IMR-90 (cell line): ENCODE data around the gene AKAP6. TPM values are rescaled to one million over a fixed set of nuclear protein-coding genes. Genes with fewer than 3 reads are reported as not detected.

Source experiments
- ATAC-seq: fragments of 200-7000 bp; cut with Tn5 transposase; 2 replicates; pipeline ENCODE4 v1.9.1; 2020; ENCODE audit warnings: low read depth, mild to moderate bottlenecking, moderate library complexity
- BruUV-seq: library from RNA; stranded (reverse); fragments of 400-500 nt; replicated peaks from 2 replicates; lab custom pipeline; 2021; lab: Mats Ljungman, UMichigan
- CTCF ChIA-PET: fragments of 300-600 bp; formaldehyde crosslinking; extraction: SDS; loops from one replicate; lab custom pipeline; 2021; ENCODE audit warnings: antibody characterized with exemption; lab: Yijun Ruan, JAX
- POLR2A ChIA-PET: fragments of 300-600 bp; sonication (Branson Sonifier 250); formaldehyde crosslinking; loops from one replicate; lab custom pipeline; 2022; ENCODE audit warnings: antibody characterized with exemption; ENCODE audit not compliant: unreplicated experiment; lab: Charles Lee
- DNase-seq: peaks from one replicate; pipeline ENCODE4 v3.0.0; 2013
- H2AFZ ChIP-seq: replicated peaks from 2 replicates; pipeline ENCODE3; 2013; ENCODE audit warnings: low read length, mild to moderate bottlenecking; ENCODE audit not compliant: poor library complexity
- H2AK5ac ChIP-seq: 2 replicates; pipeline ENCODE4 v1.6.1; 2013; ENCODE audit warnings: low read depth, low read length, inconsistent platforms
- H2AK9ac ChIP-seq: replicated peaks from 2 replicates; pipeline ENCODE3; 2013; ENCODE audit warnings: mild to moderate bottlenecking, low read depth, low read length, moderate library complexity; ENCODE audit not compliant: poor library complexity
- H2BK120ac ChIP-seq: 2 replicates; pipeline ENCODE4 v1.6.1; 2013; ENCODE audit warnings: low read depth, low read length, inconsistent platforms
- H2BK15ac ChIP-seq: 3 replicates; pipeline ENCODE4 v1.6.1; 2013; ENCODE audit warnings: low read depth, low read length, inconsistent platforms
- H2BK20ac ChIP-seq: 2 replicates; pipeline ENCODE4 v1.6.1; 2013; ENCODE audit warnings: low read depth, mild to moderate bottlenecking, inconsistent platforms, low read length, moderate library complexity
- H2BK5ac ChIP-seq: 2 replicates; pipeline ENCODE4 v1.6.1; 2013; ENCODE audit warnings: mild to moderate bottlenecking, low read depth, low read length, inconsistent platforms; ENCODE audit not compliant: poor library complexity, severe bottlenecking
- H3K14ac ChIP-seq: replicated peaks from 2 replicates; pipeline ENCODE4 v1.6.1; 2013; ENCODE audit warnings: low read depth, low read length, inconsistent platforms
- H3K18ac ChIP-seq: 2 replicates; pipeline ENCODE4 v1.6.1; 2013; ENCODE audit warnings: low read depth, low read length, control low read depth
- H3K23ac ChIP-seq: 2 replicates; pipeline ENCODE4 v1.6.1; 2013; ENCODE audit warnings: low read depth, low read length, inconsistent platforms
- H3K27ac ChIP-seq: 2 replicates; pipeline ENCODE4 v1.5.1; 2013; ENCODE audit warnings: mild to moderate bottlenecking, control low read depth, low read length; ENCODE audit not compliant: insufficient read depth
- H3K27me3 ChIP-seq: 2 replicates; pipeline ENCODE4 v1.6.1; 2013; ENCODE audit warnings: low read length; ENCODE audit not compliant: control insufficient read depth, insufficient read depth
- H3K36me3 ChIP-seq: 2 replicates; pipeline ENCODE4 v1.6.1; 2013; ENCODE audit warnings: low read length, mixed read lengths; ENCODE audit not compliant: control insufficient read depth, insufficient read depth
- H3K4ac ChIP-seq: 2 replicates; pipeline ENCODE4 v1.6.1; 2013; ENCODE audit warnings: low read depth, low read length, inconsistent platforms
- H3K4me1 ChIP-seq: 2 replicates; pipeline ENCODE4 v1.6.1; 2013; ENCODE audit warnings: low read length, mixed read lengths; ENCODE audit not compliant: control insufficient read depth, insufficient read depth
- H3K4me2 ChIP-seq: 2 replicates; pipeline ENCODE4 v1.6.1; 2013; ENCODE audit warnings: low read depth, mild to moderate bottlenecking, control low read depth, low read length, moderate library complexity
- H3K4me3 ChIP-seq: 2 replicates; pipeline ENCODE4 v1.5.1; 2013; ENCODE audit warnings: low read depth, mild to moderate bottlenecking, control low read depth, low read length, moderate library complexity; ENCODE audit not compliant: insufficient read depth
- H3K56ac ChIP-seq: 2 replicates; pipeline ENCODE4 v1.6.1; 2013; ENCODE audit warnings: low read length, inconsistent platforms; ENCODE audit not compliant: insufficient read depth; ENCODE audit errors: extremely low read depth
- H3K79me1 ChIP-seq, 2 experiments: 2 replicates each; pipeline ENCODE4 v1.6.1; 2013; ENCODE audit warnings: low read length in 2 of 2, inconsistent platforms in 1 of 2, low read depth in 1 of 2
- H3K9ac ChIP-seq: 2 replicates; pipeline ENCODE4 v1.6.1; 2013; ENCODE audit warnings: low read depth, low read length, control low read depth
- H3K9me1 ChIP-seq: 2 replicates; pipeline ENCODE4 v1.6.1; 2013; ENCODE audit warnings: low read length, inconsistent platforms; ENCODE audit not compliant: insufficient read depth
- H3K9me3 ChIP-seq: 2 replicates; pipeline ENCODE4 v1.6.1; 2013; ENCODE audit warnings: low read length; ENCODE audit not compliant: control insufficient read depth, insufficient read depth
- H4K20me1 ChIP-seq: 2 replicates; pipeline ENCODE4 v1.6.1; 2013; ENCODE audit warnings: low read length, inconsistent platforms; ENCODE audit not compliant: insufficient read depth
- H4K5ac ChIP-seq: 2 replicates; pipeline ENCODE4 v1.6.1; 2013; ENCODE audit warnings: mild to moderate bottlenecking, low read depth, low read length, control low read depth
- H4K8ac ChIP-seq, 2 experiments: 2 replicates each; pipeline ENCODE4 v1.6.1; 2013; ENCODE audit warnings: low read depth in 2 of 2, low read length in 2 of 2, control low read depth in 1 of 2, inconsistent platforms in 1 of 2
- H4K91ac ChIP-seq: 2 replicates; pipeline ENCODE4 v1.6.1; 2013; ENCODE audit warnings: low read depth, low read length, inconsistent platforms; ENCODE audit not compliant: insufficient read depth
- CEBPB ChIP-seq: IDR thresholded peaks from 2 replicates; pipeline ENCODE4 v1.6.1; 2012; ENCODE audit warnings: low read depth, low read length, improper control_type of control experiment
- MAFK ChIP-seq: IDR thresholded peaks from 2 replicates; pipeline ENCODE4 v1.6.1; 2012; ENCODE audit warnings: low read depth, low read length, improper control_type of control experiment
- RAD21 ChIP-seq: IDR thresholded peaks from 2 replicates; pipeline ENCODE4 v1.6.1; 2012; ENCODE audit warnings: low read length, improper control_type of control experiment
- RFX5 ChIP-seq: IDR thresholded peaks from 2 replicates; pipeline ENCODE4 v1.8.0; 2012; ENCODE audit warnings: low read depth, mild to moderate bottlenecking, low read length, moderate library complexity
- WGBS, 2 experiments: methylation state at CpG; one replicate each; pipeline versions ENCODE4 v1.1.5 to v1.1.7; 2013; ENCODE audit warnings: missing lambda C conversion rate in 2 of 2; ENCODE audit not compliant: insufficient read length in 1 of 2; ENCODE audit errors: extremely low coverage in 2 of 2; 5-methylcytosine and 5-hydroxymethylcytosine counted together
- dilution Hi-C: fragments of 300-500 bp; cut with HindIII; formaldehyde crosslinking; loops from one replicate; pipeline ENCODE4 v1.14.3; 2018; ENCODE audit warnings: low sequenced_read_pairs; ENCODE audit not compliant: unreplicated experiment
- in situ Hi-C: fragments of 300-500 bp; cut with MboI; formaldehyde crosslinking; loops from 3 replicates; pipeline ENCODE4 v1.14.3; 2019; ENCODE audit warnings: low sequenced_read_pairs, inconsistent platforms, mixed read lengths
- intact Hi-C: fragments of 100-400 bp; cut with micrococcal nuclease; formaldehyde crosslinking; loops from 2 replicates; pipeline ENCODE4 v1.10.0; 2022
- polyA plus RNA-seq, 3 experiments: library from polyadenylated mRNA; depleted of rRNA; stranded (reverse); fragments of >200 nt; gene quantifications; 2 replicates each; pipeline ENCODE4 v1.2.3, GENCODE V29; 2012; ENCODE audit warnings: low replicate concordance in 1 of 3
- total RNA-seq: library from RNA; depleted of rRNA; stranded (reverse); fragments of >200 nt; gene quantifications from 2 replicates; pipeline ENCODE4 v1.2.3, GENCODE V29; 2012
- TF ChIP-seq, protein P1 (sequence below): conservative IDR thresholded peaks from 2 replicates; pipeline ENCODE4 v1.5.1; 2012; ENCODE audit warnings: mild to moderate bottlenecking, low read depth, low read length, improper control_type of control experiment

AKAP6 gene
- total and polyA plus RNA-seq, 2 of the 4 experiments (the other 2 are of a cell fraction), result 0.22 to 1.6 TPM

- Histone ChIP-seq H2BK20ac (no peak overlapping the region), H4K5ac (no peak overlapping the region), H2BK15ac (no peak overlapping the region), H2BK120ac (no peak overlapping the region), H2AFZ (no peak overlapping the region), H2BK5ac (no peak overlapping the region), H3K18ac (no peak overlapping the region), H2AK9ac (no peak overlapping the region), H4K8ac (no peak overlapping the region), H3K4me3 (no peak overlapping the region), H3K9ac (no peak overlapping the region), H3K4me2 (no peak overlapping the region), H4K91ac (no peak overlapping the region), H3K9me1 (no peaks in the 10 kb centered on the region), H3K27ac (no peak overlapping the region), H4K20me1 (no peaks in the 10 kb centered on the region), H3K79me1 (no peaks in the 10 kb centered on the region), H3K14ac (no peak overlapping the region), H3K56ac (no peak overlapping the region), H3K4me1 (no peaks in the 10 kb centered on the region), H3K27me3 (peaks cover 1% of the 10 kb centered on the region; the same call in 1 of the 2 replicates), H3K23ac (no peak overlapping the region), H3K9me3 (no peaks in the 10 kb centered on the region), H3K4ac (no peak overlapping the region), H2AK5ac (no peak overlapping the region), H3K36me3 (no peaks in the 10 kb centered on the region)
- TF ChIP-seq MAFK (peak; percentile 79), CEBPB (no peak), RFX5 (no peak), RAD21 (no peak)
- TF ChIP-seq, protein P1, sequence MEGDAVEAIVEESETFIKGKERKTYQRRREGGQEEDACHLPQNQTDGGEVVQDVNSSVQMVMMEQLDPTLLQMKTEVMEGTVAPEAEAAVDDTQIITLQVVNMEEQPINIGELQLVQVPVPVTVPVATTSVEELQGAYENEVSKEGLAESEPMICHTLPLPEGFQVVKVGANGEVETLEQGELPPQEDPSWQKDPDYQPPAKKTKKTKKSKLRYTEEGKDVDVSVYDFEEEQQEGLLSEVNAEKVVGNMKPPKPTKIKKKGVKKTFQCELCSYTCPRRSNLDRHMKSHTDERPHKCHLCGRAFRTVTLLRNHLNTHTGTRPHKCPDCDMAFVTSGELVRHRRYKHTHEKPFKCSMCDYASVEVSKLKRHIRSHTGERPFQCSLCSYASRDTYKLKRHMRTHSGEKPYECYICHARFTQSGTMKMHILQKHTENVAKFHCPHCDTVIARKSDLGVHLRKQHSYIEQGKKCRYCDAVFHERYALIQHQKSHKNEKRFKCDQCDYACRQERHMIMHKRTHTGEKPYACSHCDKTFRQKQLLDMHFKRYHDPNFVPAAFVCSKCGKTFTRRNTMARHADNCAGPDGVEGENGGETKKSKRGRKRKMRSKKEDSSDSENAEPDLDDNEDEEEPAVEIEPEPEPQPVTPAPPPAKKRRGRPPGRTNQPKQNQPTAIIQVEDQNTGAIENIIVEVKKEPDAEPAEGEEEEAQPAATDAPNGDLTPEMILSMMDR, result no peak
- CTCF ChIA-PET, result no interaction called here
- dilution Hi-C loops (no loop called here), in situ Hi-C loops (no loop called here), intact Hi-C loops (no loop called here)
- DNase-seq (no peak), ATAC-seq (no peak)
- WGBS, 2 experiments, result no CpG with 5 or more reads among the region's 2 CpGs
- POLR2A ChIA-PET, result interaction anchor here (0.7 kb wide), 1 partner anchor 132 kb away, joined by 5 read pairs; no protein-coding TSS in a partner anchor
- no TSS peak for BruUV-seq
These were observed 690 bp downstream of the AKAP6 start for GRCh38 chr14:32329690-32330285.
